ENCODE measurements around the gene CTH. TPM values are rescaled to one million over a fixed set of nuclear protein-coding genes. Genes with fewer than 3 reads are reported as not detected.
"Not testable (repeated sequence)": the region's sequence is repeated elsewhere in the genome, so short reads cannot be mapped to it uniquely, and the experiment has no call there.

CTH gene
- total RNA-seq, 1 experiment from 2014 or later, result 7.6 TPM

DNA sequence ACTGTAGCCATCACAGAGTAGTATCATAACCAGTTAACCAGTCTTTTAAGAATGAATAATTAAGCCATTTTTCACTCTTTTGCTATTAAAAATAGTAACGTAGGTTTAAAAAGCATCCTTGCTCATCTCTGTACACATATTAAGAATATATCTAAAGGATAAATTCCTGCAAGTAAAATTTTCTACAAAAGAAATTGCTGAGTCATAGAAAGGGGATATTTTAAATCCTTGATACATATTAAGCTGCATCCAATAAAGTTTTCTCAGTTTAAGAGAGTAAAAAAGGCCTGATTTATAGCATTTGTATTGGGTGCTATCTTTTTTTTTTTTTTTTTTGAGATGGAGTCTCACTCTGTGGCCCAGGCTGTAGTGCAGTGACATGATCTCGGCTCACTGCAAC, 1.9 kb upstream of the CTH start:
- DNase-seq (ENCODE audit: low read depth), result no peak

DNA sequence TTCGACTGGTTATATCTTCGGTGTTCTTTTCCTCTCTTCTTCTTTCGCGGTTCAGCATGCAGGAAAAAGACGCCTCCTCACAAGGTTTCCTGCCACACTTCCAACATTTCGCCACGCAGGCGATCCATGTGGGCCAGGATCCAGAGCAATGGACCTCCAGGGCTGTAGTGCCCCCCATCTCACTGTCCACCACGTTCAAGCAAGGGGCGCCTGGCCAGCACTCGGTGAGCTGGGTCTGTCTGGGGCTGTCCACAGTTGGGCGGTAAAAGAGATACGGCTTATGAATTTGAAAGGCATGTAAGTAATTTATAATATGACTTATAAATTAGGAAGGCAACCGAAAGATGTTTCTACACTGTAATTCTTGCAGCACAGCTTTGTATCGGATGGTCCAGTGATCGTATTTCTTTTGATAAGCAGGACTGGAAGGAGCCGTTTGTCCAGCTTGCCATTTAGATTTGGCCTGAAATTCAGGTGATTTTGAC, 334 bp downstream of the CTH start:
- DNase-seq (ENCODE audit: low read depth), result no peak

DNA sequence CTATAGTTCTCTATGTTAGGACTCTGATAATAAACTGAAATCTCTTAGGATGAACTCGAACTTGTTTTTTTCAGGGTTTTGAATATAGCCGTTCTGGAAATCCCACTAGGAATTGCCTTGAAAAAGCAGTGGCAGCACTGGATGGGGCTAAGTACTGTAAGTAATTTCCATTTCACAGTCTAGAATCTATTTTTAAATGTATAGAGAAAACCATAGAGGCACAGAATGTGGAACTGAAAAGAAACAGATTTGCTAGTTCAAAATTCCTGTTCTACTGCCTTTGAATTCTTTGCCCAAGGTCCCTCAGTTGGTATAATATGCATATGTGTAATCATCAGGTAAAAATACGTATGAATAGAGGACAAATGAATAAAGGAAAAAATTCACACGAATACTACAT, 4.8 kb downstream of the CTH start:
- DNase-seq (ENCODE audit: low read depth), result no peak

DNA sequence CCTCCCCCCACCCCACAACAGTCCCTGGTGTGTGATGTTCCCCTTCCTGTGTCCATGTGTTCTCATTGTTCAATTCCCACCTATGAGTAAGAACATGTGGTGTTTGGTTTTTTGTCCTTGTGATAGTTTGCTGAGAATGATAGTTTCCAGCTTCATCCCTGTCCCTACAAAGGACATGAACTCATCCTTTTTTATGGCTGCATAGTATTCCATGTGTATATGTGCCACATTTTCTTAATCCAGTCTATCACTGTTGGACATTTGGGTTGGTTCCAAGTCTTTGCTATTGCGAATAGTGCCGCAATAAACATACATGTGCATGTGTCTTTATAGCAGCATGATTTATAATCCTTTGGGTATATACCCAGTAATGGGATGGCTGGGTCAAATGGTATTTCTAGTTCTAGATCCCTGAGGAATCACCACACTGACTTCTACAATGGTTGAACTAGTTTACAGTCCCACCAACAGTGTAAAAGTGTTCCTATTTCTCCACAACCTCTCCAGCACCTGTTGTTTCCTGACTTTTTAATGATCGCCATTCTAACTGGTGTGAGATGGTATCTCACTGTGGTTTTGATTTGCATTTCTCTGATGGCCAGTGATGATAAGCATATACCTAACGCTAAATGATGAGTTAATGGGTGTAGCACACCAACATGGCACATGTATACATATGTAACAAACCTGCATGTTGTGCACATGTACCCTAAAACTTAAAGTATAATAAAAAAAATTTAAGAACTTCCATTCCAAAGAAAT, 8.1 kb downstream of the CTH start:
- not testable (repeated sequence) for DNase-seq (ENCODE audit: low read depth)

DNA sequence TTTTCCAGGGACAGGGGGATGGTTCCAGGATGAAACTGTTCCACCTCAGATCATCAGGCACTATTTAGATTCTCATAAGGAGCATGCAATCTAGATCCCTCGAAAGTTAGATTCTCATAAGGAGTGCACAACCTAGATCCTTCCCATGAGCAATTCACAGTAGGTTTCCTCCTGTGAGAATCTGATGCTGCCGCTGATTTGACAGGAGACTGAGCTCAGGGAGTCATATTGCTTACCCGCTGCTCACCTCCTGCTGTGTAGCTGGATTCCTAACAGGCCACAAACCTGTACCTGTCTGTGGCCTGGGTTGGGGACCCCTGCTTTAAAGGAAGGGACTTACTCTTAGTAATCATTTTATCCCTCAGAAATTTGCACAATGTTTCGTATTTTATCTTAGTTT, 9.3 kb downstream of the CTH start:
- DNase-seq (ENCODE audit: low read depth), result no peak

DNA sequence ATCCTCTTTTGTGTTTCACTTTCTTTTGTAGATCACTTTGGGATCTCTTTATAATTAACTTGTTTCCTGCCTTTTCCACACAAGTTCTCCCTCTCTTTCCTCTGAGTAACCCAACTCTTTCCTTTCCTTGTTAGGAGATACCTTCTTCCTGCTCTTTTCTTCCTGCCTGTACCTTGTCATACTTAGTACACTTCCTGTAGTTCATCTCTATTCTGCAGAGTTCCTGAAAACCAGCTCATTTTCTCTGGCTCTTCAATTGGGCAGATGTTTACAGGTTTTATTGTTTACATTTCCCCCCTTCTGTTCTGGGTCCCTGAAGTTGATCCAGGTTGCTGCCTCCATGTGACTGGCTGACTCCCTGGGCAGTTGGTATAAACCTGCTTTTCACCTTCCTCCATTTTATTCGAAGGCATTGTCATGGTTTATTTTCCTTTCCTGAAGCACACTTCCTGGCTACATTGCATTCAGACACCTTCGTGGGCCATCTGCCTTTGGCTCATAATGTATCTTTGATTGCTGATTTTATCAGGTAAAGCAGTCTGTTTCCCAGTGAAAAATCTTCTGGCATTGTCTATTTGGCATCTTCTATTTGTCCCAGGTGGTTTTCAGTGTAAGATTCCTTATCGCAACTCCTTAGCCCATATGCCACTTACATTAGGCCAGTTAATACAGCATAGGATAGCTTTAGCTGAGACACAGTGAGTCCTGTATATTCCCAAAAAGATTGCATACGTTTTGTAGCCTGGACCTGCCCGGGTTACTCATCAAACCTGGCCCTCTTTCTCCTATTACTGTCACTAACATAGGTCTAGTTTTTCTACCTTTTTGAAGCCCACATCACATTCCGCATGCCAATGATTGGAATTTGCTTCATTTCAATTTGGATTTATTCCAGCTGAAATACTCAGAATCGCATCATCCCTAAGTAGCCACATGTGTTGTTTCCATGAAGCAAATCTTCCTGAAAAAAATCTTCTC, 15.4 kb downstream of the CTH start:
- no peak for DNase-seq (ENCODE audit: low read depth)

DNA sequence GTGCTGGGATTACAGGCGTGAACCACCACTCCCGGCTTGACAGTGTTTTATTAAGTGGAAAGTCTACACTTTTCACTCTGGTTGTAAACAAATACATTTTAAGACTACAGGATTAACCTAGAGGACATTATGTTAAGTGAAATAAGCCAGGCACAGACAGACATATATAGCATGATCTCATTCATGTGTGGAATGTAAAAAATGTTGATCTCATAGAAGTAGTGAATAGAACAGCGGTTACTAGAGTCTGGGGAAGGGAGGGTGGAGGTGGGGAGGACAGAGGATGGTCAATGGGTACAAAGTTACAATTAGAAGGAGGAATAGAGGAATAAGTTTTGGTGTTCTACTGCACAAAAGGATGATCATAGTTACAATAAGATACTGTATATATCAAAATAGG, 16.9 kb downstream of the CTH start:
- no peak for DNase-seq (ENCODE audit: low read depth)

DNA sequence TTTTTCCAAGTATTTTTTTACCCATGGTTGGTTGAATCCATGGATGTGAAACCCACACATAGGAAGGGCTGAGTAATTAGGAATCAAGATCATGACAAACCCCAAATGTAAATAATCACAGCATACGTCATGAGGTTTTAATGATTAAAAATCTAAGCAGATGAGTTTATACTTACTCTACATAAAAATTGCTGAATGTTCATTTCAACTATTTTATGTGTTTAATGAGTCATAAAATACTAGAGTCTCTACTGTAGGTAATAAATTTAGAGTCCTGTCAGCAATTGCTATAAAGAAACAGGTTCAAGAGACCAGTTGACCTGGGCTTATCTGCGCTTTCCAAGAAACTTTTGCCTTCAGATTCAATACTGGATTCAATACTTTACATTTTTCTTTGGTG, 18.2 kb downstream of the CTH start:
- DNase-seq (ENCODE audit: low read depth), result no peak

DNA sequence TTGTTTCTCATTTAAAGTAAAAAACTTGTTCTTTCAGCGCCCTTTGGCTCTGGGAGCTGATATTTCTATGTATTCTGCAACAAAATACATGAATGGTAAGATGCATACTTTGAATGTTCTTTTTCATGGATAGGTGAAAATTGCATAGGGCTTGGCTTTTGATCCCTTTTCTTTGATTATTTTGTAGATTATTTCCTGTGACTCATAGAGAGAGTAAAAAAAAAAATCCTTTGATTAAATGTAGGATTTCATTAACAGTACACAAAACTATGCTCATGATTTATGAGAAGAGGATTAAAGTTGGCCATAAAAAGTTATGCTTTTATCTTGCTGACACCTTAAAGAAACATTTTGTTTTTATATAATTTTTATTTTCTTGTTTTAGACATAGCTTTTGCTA, 18.7 kb downstream of the CTH start:
- no peak for DNase-seq (ENCODE audit: low read depth)

DNA sequence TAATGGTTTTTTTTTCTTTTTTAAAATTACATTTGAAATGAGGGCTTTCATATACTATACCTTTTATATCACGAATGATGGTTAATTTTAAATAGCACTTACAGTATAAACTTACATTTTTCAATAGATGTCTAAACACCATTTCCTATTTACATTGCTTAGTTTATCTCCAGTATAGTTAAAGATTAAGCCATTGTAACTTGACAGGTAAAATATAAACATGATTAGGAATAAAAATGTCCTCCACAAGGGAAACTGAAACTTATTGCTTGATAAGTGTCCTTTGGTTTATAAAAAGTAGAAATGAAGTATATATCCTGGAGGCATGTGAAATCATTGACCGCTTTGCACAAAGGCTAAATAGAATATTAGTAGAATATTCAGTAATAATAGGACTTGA, 20.2 kb downstream of the CTH start:
- DNase-seq (ENCODE audit: low read depth), result no peak

DNA sequence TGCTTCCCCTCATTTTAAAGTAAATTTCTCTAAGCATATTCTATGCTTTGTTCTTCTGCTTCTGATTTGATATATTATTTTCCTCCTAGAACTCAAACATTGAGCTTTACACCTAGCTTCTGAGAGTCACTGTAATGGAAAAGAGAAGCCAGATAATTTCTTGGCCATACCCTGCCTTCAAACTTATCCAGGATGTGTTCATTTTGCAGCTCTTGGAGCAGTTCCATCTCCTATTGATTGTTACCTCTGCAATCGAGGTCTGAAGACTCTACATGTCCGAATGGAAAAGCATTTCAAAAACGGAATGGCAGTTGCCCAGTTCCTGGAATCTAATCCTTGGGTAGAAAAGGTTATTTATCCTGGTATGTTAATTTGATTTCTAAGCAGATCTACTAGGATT, 20.8 kb downstream of the CTH start:
- no peak for DNase-seq (ENCODE audit: low read depth)

DNA sequence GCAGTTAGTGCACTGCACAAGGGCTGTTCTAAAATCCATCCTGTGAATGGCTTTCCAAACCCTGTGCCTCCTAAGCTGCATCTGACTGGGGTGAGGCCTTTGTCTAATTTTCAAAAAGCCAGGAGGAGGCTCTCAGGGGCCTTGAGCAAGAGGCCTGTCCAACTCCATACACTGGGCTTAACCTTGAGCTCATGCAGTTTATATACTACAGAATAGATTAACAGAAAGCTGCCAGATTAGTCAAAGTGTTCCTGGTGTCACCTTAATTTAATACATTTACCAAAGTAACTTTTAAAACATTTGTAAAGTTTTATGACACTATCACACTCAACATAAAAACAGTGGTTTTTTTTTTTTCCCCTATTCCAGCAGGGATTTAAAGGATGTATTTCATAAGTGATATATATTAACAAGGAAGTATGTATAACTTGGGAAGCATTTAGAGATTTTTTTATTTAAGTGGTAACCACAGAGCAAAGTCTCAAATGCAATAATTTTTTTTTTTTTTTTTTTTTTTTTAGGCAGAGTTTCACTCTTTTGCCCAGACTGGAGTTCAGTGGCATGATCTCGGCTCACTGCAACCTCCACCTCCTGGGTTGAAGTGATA, 23.3 kb downstream of the CTH start:
- no peak for DNase-seq (ENCODE audit: low read depth)

DNA sequence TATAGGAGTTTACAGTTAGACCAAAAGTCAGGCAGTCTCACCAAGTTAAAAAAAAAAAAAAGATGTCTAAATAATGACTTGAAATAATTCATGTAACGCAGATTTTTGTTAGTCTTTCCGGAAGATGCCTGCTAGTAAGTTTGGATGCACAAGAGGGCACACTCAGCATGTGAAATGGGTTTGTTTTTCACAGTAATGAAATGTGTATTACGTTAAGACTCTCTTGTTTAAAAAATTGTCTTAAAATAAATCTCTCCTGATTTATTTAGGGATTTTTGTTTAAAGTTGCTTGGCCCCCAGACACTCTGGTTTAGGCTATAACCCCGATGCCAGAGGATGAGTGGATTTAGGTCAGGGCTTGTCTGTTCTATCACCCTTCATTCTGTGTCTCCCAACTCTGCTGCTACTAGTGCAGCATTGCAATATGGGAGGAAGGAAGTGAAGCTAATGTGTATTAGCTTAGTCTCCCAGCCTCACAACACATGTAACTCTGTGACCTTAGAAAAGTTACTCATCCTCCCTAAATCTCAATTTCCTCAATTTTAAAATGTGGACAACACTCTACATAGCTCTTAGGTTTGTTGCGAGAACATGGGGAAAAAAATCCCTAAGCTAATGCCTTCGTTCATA, 25.7 kb downstream of the CTH start:
- DNase-seq (ENCODE audit: low read depth), result no peak

DNA sequence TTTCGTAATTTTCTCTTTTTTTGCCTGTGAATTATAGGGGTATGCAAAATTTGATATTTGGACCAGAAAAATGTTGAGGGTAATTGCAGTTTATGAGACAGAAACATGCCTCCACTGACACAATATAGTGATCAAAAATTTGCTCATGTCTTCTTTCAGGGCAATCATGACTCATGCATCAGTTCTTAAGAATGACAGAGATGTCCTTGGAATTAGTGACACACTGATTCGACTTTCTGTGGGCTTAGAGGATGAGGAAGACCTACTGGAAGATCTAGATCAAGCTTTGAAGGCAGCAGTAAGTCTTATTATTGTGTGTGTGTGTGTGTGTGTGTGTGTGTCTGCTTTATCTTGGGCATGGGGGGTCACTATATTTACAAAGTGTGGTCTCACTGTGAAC, 27.5 kb downstream of the CTH start:
- DNase-seq (ENCODE audit: low read depth), result no peak

DNA sequence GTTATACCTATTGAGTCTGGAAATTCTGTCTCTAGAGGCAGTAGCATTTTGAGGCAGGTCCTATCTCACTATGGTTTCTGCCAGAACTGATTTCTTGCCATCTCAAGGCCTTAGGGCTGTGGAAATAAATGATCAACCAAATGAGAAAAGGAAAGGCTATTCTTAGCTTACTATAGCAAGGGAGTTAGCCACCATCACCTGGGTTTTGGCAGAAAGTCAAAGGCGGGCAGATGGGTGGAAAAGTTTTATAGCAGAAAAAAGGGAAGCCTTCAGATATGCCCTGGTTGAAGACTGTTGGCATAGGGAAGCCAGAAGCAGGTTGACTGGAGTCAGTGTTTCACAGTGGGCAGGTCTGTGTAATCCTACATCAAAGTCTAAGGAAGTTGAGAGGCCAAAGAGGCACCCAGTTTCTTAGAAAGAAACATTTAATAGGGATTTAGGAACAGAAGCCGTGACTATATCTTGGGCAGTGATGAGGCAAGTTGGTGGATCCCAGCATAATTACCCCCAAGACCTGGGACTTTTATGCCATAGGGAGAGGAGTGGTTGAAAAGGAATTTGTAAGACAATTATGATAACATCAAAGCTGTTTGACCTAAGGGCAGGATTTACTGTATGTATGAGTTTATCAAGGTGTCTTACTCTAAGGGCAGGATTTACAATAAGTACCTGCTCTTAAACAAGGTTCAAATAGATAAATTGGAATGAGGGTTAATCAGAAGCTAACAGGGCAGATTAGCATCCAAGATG, 29.7 kb downstream of the CTH start:
- DNase-seq (ENCODE audit: low read depth), result no peak

DNA sequence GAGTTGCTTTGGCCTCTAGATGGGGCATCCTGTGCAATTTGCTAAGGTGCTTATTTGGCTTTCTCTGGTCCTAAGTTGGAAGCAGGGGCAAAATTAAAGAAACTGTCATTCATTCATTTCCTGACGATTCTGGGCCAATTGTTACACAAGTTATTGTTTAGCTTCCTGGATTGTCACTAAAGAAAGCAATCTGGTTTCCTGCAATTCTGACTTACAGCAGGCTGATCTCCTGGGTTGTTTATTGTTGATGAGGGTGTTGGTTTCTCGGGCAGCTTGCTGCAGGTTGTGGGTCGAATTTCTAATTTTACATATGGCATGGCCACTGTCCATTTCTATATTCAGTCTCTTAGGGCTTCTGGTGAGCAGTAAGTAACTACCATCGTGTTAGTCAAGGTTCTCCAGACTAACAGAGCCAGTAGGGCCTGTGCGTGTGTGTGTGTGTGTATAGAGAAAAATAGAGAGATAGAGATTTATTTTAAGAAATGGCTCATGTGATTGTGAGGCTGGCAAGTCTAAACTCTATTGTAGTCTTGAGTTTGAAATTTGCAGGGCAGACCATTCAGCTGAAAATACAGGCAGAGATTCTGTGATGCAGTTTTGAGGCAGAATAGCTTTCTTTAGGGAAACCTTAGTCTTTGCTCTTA, 30.4 kb downstream of the CTH start:
- DNase-seq (ENCODE audit: low read depth), result no peak

DNA sequence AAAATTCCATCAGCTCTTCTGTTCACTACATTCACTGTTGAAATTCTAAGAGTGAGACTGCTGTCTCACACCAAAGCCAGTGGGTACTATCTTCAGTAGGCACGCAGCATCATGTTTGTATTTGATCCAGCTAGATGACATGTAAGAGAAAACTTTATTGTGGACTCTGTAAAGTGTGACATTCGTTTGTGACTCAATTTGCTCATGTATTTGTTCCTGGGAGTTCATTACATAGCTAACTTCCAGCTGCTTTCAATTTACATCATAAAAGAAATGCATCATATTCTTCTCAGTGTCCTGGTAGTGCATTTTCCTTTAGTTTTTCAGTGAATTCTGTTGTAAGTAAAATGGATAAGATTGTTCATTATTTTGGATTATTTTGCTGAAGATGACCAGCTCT, 31.4 kb downstream of the CTH start:
- DNase-seq (ENCODE audit: low read depth), result no peak

DNA sequence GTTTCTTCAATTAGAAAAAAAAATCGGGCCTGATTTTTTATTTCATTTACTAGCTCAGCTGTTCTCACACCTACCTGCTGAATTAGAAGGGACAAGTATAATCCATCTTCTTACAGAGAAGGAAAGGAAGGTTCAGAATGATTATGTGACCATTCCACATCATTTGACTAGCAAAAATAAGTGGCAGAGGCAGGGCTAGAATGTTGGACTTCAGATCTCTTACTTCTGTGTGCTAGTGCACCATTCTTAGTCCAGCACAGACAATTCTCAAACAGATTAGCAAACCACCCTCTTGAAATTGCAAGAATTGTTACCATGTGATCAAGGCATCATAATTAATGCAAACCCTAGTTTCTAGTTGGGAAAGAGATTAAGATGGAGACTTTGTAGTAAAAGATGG, 32.7 kb downstream of the CTH start:
- DNase-seq (ENCODE audit: low read depth), result no peak

DNA sequence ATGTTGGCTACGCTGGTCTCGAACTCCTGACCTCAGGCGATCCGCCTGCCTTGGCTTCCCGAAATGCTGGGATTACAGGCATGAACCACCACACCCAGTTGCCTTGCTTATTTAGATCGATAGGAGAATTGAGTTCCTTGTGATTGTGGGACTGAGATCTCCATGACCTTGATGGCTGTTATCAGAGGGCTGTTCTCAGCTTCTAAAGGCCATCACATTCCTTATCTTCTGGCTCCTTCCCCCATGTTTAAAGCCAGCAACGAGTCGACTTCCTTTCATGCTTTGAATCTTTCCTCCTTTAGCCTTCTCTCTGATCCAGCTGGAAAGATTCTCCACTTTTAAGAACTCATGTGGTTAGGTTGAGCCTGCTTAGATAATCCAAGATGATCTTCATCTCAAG, 38.0 kb downstream of the CTH start:
- DNase-seq (ENCODE audit: low read depth), result no peak

DNA sequence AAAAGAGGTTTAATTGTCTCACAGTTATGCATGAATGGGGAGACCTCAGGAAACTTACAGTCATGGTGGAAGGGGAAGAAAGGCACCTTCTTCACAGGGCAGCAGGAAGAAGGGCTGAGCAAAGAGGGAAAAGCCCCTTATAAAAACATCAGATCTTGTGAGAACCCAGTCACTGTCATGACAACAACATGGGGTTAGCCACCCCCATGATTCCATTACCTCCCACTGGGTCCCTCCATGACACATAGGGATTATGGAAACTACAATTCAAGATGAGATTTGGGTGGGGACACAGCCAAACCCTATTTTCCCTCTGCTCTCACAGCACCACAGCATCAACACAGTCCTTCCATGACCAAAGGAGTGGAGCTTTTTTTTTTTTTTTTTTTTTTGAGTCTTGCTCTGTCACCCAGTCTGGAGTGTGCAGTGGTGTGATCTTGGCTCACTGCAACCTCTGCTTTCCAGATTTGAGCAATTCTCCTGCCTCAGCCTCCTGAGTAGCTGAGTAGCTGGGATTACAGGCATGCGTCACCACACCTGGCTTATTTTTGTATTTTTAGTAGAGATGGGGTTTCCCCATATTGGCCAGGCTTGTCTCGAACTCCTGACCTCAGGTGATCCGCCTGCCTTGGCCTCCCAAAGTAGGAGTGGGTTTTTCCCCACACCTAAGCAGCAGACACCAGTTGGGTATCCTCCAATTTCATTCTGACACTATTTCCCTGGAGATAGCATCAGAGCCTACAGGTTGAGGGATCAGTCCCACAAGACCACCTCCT, 41.3 kb downstream of the CTH start:
- not testable (repeated sequence) for DNase-seq (ENCODE audit: low read depth)

All from RPMI7951 (cell line).